Measurements from ENCODE around the gene C6orf132. TPM values are rescaled to one million over a fixed set of nuclear protein-coding genes. Genes with fewer than 3 reads are reported as not detected.

Gene C6orf132
- total and polyA plus RNA-seq, 9 of the 15 experiments (the other 6 are each of a cell fraction or from before 2014, with no cell fraction given), result 0.06 to 0.35 (median 0.14) TPM

GRCh38 chr6:42104095-42104803 lies 38.2 kb downstream of the C6orf132 start (continued):
- peak; percentile 16 for TF ChIP-seq MEIS2 (IDR thresholded peaks at IDR 0.05; ENCODE audit: partially characterized antibody)
- no peak for TF ChIP-seq ZBTB40 (IDR thresholded peaks at IDR 0.05)
- TF ChIP-seq ZBTB40 (CRISPR knock-in tag; IDR thresholded peaks at IDR 0.05), result 0 out of 2 replicates have a peak, but pooled peaks have one; percentile 5
- peak; percentile 61; the same call in 1 of the 2 replicates for TF ChIP-seq SMARCA4 (IDR thresholded peaks at IDR 0.05)
- peak; percentile 49; the same call in 1 of the 2 replicates for TF ChIP-seq BHLHE40 (IDR thresholded peaks at IDR 0.05; ENCODE audit: low read length)
- TF ChIP-seq E2F8 (IDR thresholded peaks at IDR 0.05; ENCODE audit: low read depth, partially characterized antibody), result peak; percentile 79
- peak; percentile 80; the same call in 1 of the 2 replicates for TF ChIP-seq ZNF830 (CRISPR knock-in tag; IDR thresholded peaks at IDR 0.05)
- TF ChIP-seq HBP1 (CRISPR knock-in tag; IDR thresholded peaks at IDR 0.05), result peak; percentile 61; the same call in 1 of the 2 replicates
- peak; percentile 73 for TF ChIP-seq ELF2 (CRISPR knock-in tag; IDR thresholded peaks at IDR 0.05)
- peak; percentile 4; the same call in 1 of the 2 replicates for TF ChIP-seq ZNF239 (CRISPR knock-in tag; IDR thresholded peaks at IDR 0.05)
- peak; percentile 58 for TF ChIP-seq ARID1B (IDR thresholded peaks at IDR 0.05)
- no peak for TF ChIP-seq TAF15 (IDR thresholded peaks at IDR 0.05; ENCODE audit: low read depth, low read length)
- 0 out of 2 replicates have a peak, but pooled peaks have one; percentile 40 for TF ChIP-seq HEY1 (CRISPR knock-in tag; IDR thresholded peaks at IDR 0.05; ENCODE audit: borderline replicate concordance)

All from K562 (cell line).